Measurements from ENCODE around the gene RPL37A.

RPL37A gene

DNA sequence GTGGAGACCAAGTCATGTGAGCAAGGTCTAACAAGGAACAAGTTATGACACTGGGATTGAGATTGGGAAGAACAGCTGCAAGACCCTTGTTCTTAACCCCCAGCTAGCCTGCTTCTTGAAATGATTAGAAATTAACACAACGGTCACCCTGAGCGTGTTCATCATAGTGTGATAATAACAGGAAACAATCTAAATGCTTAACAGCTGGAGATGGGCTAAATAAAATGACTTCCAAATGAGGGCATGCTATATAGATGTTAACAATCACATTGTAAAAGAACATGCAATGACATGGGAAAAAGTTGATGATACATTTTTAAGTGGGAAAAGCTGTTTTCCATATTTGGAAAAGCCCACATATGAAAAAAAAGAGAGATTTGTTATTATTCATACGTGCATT, 47.6 kb downstream of the RPL37A start:
- Histone ChIP-seq H3K27me3 (ENCODE audit: control insufficient read depth, insufficient read depth, low read length) (no peaks in the 10 kb centered on the region), H3K27ac (ENCODE audit: low read depth, low read length) (no peak overlapping the region), H3K4me3 (ENCODE audit: low read length) (no peak overlapping the region), H3K4me1 (ENCODE audit: control insufficient read depth, insufficient read depth, low read length) (peaks cover 11% of the 10 kb centered on the region), H3K36me3 (ENCODE audit: control insufficient read depth, insufficient read depth, low read length) (no peaks in the 10 kb centered on the region), H3K9ac (ENCODE audit: low read length) (no peak overlapping the region)

DNA sequence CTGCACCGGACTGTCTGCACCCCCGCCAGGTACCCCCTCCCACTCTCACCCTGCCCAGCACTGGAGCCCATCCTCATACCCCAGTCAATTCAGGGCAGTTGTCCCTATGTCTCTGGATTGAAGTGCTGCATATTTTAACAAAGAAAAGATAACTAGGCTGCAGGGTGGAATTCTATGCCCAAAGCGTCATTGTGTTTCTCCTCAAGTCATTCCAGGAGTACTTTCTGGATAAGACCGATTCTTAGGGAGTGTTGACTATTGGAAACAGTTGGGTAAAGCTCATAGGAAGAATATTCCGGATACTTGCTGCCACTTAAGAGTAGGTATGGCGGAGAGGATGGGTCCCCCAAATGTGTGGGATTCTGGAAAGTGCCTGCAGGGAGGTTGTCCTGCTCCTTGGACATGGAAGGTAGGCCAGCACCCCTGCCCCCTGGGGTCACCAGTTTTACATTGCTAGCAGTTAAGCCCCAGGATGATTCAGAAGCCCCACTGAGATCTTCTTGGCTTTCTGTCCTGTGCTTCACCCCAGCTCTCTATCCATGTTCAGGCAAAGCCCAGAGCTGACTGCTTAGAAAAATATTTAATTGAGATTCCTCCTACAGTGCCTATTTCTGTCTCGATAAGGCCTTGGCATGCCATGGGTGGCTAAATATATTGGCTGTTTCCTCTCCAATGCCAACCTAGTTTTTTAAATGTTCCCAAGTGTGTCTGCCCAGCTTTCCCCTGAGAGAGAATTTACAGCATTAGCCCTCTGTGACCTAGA, 48.2 kb downstream of the RPL37A start:
- Histone ChIP-seq H3K27ac (ENCODE audit: low read depth, low read length) (no peak overlapping the region), H3K4me3 (ENCODE audit: low read length) (no peak overlapping the region), H3K4me1 (ENCODE audit: control insufficient read depth, insufficient read depth, low read length) (peaks cover 11% of the 10 kb centered on the region), H3K36me3 (ENCODE audit: control insufficient read depth, insufficient read depth, low read length) (no peaks in the 10 kb centered on the region), H3K9ac (ENCODE audit: low read length) (no peak overlapping the region), H3K27me3 (ENCODE audit: control insufficient read depth, insufficient read depth, low read length) (no peaks in the 10 kb centered on the region)

DNA sequence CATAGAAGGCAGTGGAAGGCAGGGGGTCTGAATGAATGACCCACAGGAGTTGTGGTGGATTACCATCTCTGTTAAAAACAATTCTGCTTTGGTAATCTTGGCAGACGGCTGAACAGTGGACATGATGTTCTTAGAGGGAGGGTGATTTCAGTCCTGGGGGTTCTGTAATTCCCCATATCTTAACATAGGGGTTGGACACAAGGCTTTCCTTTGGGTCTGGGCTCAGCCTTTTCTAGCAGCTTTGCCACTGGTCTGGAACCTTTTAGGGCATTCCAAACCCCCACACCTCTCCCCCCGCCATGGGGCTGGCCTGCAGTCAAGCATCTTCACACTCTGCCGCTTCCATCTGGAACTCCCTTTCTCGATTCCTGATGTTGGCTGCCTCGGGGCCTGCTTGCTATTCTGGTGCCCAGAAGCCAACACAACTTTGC, 50.3 kb downstream of the RPL37A start:
- no peaks in the 10 kb centered on the region for H3K36me3 ChIP-seq (ENCODE audit: control insufficient read depth, insufficient read depth, low read length)
- no peak overlapping the region for H3K9ac ChIP-seq (ENCODE audit: low read length)
- H3K27me3 ChIP-seq (ENCODE audit: control insufficient read depth, insufficient read depth, low read length): no peaks in the 10 kb centered on the region
- peaks cover 11% of the 10 kb centered on the region for H3K4me1 ChIP-seq (ENCODE audit: control insufficient read depth, insufficient read depth, low read length)
- H3K27ac ChIP-seq (ENCODE audit: low read depth, low read length): peak overlapping the region; percentile 76
- H3K4me3 ChIP-seq (ENCODE audit: low read length): no peak overlapping the region

DNA sequence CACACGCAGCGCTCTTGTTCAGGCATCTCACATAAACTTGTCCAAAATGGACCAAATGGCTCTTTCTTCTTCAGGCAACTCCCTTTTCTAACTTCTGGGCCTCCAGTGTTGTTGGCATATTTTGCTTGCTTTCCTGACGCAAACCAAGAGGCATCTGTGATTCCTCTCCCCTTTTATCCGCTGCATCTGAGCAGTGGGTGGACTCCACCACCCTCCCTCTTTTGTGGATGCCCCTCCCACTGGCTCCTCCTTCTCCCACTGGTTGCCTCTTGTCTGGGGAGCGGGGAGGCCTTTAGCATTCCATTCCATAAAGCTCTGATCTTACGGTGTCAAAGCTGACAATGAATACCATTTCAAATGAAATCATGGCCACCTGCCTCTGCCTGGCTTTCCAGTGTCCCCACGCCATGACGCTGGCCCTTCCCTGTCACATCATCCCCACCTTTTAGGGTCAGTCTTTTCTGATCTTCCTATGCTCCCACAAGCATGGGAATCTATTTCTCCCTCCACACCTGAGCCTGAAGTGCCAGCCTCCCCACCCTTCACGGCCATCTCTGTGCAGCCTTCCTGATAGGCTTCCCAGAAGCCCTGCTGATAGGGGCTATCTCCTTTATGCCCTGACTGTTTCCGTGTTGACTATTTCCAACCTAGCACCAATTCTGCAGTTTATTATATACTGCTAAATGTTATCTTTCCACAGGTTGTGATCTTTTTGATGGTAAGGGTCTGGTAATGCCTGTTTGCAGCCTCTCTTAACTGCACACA, 51.5 kb downstream of the RPL37A start:
- no peaks in the 10 kb centered on the region for H3K36me3 ChIP-seq (ENCODE audit: control insufficient read depth, insufficient read depth, low read length)
- H3K9ac ChIP-seq (ENCODE audit: low read length): no peak overlapping the region
- H3K4me3 ChIP-seq (ENCODE audit: low read length): no peak overlapping the region
- peak overlapping the region; percentile 76 for H3K27ac ChIP-seq (ENCODE audit: low read depth, low read length)
- no peaks in the 10 kb centered on the region for H3K27me3 ChIP-seq (ENCODE audit: control insufficient read depth, insufficient read depth, low read length)
- H3K4me1 ChIP-seq (ENCODE audit: control insufficient read depth, insufficient read depth, low read length): peaks cover 11% of the 10 kb centered on the region

DNA sequence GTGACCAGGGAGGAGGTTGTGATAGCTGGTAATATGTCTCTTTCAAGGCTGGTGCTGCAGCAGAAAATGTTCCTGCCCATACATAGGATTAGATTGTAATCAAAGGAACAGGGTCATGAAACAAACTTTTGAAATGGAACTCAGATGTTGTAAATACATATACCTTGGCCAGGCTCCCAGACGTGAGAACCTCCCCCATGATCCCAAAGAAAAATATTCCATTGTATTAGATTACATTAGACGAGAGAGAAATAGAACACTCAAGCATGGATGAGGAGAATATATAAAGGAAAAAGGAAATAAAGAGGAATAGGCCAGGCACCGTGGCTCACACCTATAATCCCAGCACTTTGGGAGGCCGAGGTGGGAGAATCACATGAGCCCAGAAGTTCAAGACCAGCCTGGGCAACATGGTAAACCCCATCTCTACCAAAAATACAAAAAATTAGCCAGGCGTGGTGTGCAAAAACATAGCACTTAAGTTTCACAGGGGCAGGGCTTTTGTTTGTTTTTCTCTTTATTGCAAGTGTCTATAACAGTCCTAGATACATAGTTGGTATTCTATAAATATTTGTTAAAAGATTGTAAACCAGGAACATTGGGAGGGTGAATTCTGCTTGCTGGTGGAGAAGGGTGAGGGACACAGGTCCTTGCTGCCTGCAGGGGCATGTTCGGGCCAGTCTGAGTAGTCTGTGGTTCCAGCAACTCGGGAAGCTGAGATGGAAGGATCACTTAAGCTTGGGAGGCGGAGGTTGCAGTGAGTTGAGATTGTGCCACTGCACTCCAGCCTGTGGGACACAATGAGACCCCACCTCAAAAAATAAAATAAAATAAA, 52.8 kb downstream of the RPL37A start:
- Histone ChIP-seq H3K27ac (ENCODE audit: low read depth, low read length) (peak overlapping the region; percentile 76), H3K9ac (ENCODE audit: low read length) (no peak overlapping the region), H3K4me3 (ENCODE audit: low read length) (no peak overlapping the region), H3K36me3 (ENCODE audit: control insufficient read depth, insufficient read depth, low read length) (no peaks in the 10 kb centered on the region), H3K4me1 (ENCODE audit: control insufficient read depth, insufficient read depth, low read length) (peaks cover 11% of the 10 kb centered on the region), H3K27me3 (ENCODE audit: control insufficient read depth, insufficient read depth, low read length) (no peaks in the 10 kb centered on the region)

DNA sequence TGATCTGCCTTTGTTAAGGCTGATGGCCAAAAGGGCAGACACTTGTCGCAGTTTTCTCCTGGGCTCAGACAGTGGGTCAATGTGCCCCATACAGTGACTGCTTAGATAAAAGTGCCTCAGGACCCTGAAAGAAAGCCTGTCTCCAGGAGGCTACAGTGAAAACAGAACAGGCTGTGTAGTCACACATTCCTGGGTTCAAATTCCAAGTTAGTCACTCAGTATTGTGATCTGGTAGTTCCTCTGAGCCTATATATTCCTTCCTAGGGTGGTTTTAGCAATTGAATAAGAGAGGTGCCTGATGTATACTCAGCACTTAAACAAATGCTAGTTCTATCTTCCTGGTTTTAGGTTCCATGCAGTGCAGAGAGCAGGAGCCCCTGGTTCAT, 54.4 kb downstream of the RPL37A start:
- peaks cover 11% of the 10 kb centered on the region for H3K4me1 ChIP-seq (ENCODE audit: control insufficient read depth, insufficient read depth, low read length)
- no peaks in the 10 kb centered on the region for H3K27me3 ChIP-seq (ENCODE audit: control insufficient read depth, insufficient read depth, low read length)
- H3K27ac ChIP-seq (ENCODE audit: low read depth, low read length): no peak overlapping the region
- no peak overlapping the region for H3K4me3 ChIP-seq (ENCODE audit: low read length)
- no peaks in the 10 kb centered on the region for H3K36me3 ChIP-seq (ENCODE audit: control insufficient read depth, insufficient read depth, low read length)
- no peak overlapping the region for H3K9ac ChIP-seq (ENCODE audit: low read length)
